Breast epithelium (tissue), 4 donors: ENCODE results near the gene TNP2. TPM values are rescaled to one million over a fixed set of nuclear protein-coding genes. Genes with fewer than 3 reads are reported as not detected.
"Not testable (repeated sequence)": the region's sequence is repeated elsewhere in the genome, so short reads cannot be mapped to it uniquely, and the experiment has no call there.

Experiments
- DNase-seq, 2 donors: peaks; one replicate each; pipeline ENCODE4 v3.0.0-alpha.2; 2019; ENCODE audit warnings: low spot score in 2 of 2
- H3K27ac ChIP-seq, 2 donors: fragments of 200-600 bp; sonication (generic) in 1 of 2; one replicate each; pipeline ENCODE4 v1.5.1; 2016 to 2019; ENCODE audit warnings: mild to moderate bottlenecking in 1 of 2
- H3K27me3 ChIP-seq, 2 donors: fragments of 200-600 bp; sonication (generic) in 1 of 2; one replicate each; pipeline versions ENCODE4 v1.5.1 to v1.6.0; 2017 to 2019; ENCODE audit warnings: control low read depth in 1 of 2, mild to moderate bottlenecking in 1 of 2
- H3K36me3 ChIP-seq: fragments of 200-600 bp; one replicate; pipeline ENCODE4 v1.5.1; 2019
- H3K4me1 ChIP-seq, 2 donors: fragments of 200-600 bp; sonication (generic); one replicate each; pipeline ENCODE4 v1.5.1; 2016 to 2019; ENCODE audit warnings: control low read depth in 1 of 2
- H3K4me3 ChIP-seq, 3 donors: fragments of 200-600 bp; sonication (generic); 1 replicate in 2 of 3; 2 replicates in 1 of 3; pipeline ENCODE4 v1.5.1; 2016 to 2019; ENCODE audit warnings: mild to moderate bottlenecking in 3 of 3, moderate library complexity in 2 of 3
- H3K9me3 ChIP-seq, 2 donors: fragments of 200-600 bp; sonication (generic) in 1 of 2; one replicate each; pipeline ENCODE4 v1.5.1; 2016 to 2019; ENCODE audit warnings: control low read depth in 1 of 2
- CTCF ChIP-seq, 3 donors: fragments of 450-650 bp; IDR thresholded peaks; one replicate each; pipeline ENCODE4 v1.5.1; 2016 to 2017; ENCODE audit warnings: antibody characterized with exemption in 3 of 3, mild to moderate bottlenecking in 3 of 3, moderate library complexity in 3 of 3
- POLR2A ChIP-seq: fragments of 450-650 bp; IDR thresholded peaks from one replicate; pipeline ENCODE4 v1.6.1; 2016; ENCODE audit warnings: antibody characterized with exemption, mild to moderate bottlenecking, moderate library complexity
- POLR2AphosphoS5 ChIP-seq, 3 donors: sonication (generic); formaldehyde crosslinking; IDR thresholded peaks; one replicate each; pipeline ENCODE4 v1.6.1; 2017; ENCODE audit warnings: antibody characterized with exemption in 3 of 3
- intact Hi-C: fragments of 100-400 bp; cut with DNase I; formaldehyde crosslinking; loops from one replicate; pipeline ENCODE4 v1.15.1; 2023; ENCODE audit warnings: low total_unique reads
- total RNA-seq, 3 donors: library from RNA; depleted of rRNA; stranded (reverse); fragments of >200 nt; gene quantifications; one replicate each; pipeline ENCODE4 v1.1.0, GENCODE V29; 2016

The TNP2 gene
- total RNA-seq, 3 donors from 2014 or later, result not detected

- intact Hi-C loops, result no loop called here
- Histone ChIP-seq H3K27me3 (no peaks in the 10 kb centered on the region), H3K36me3 (no peaks in the 10 kb centered on the region), H3K27ac (no peak overlapping the region), H3K9me3 (no peaks in the 10 kb centered on the region), H3K4me1 (peaks cover 0 to 11% of the 10 kb centered on the region in 2 donors), H3K4me3 (no peak overlapping the region)
- no peak for DNase-seq
- TF ChIP-seq CTCF (IDR thresholded peaks at IDR 0.05), result no peak
- no peak for TF ChIP-seq POLR2A
- TF ChIP-seq POLR2AphosphoS5 (IDR thresholded peaks at IDR 0.05), result no peak
Observed at GRCh38 chr16:11295672-11296071, 26.5 kb upstream of the TNP2 start.

DNA sequence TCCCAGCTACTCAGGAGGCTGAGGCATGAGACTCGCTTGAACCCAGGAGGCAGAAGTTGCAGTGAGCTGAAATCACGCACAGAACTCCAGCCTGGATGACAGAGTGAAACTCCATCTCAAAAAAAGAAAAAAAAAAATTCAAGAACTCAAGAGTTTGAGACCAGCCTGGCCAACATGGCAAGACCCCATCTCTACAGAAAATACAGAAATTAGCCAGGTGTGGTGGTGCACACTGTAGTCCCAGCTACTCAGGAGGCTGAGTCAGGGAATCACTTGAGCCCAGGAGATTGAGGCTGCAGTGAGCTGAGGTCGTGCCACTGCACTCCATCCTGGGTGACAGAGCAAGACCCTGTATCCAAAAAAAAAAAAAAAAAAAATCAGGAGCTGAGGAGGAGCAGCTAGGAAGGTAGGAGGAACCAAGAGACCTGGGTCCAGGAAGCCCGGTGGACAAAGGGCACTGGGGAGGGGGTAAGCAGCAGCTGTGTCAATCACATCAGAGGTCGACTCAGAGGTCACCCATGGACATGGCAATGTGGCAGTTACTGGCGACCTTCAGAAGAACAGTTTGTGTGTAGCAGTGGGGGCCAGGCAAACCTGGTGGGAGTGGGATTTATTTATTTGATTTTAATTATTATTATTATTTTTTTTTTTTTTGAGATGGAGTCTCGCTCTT lies 23.1 kb upstream of the TNP2 start:
- Histone ChIP-seq H3K4me3 (no peak overlapping the region), H3K36me3 (no peaks in the 10 kb centered on the region), H3K27me3 (no peaks in the 10 kb centered on the region), H3K27ac (no peak overlapping the region), H3K9me3 (no peaks in the 10 kb centered on the region), H3K4me1 (peaks cover 0 to 6% of the 10 kb centered on the region in 2 donors)
- no peak for TF ChIP-seq CTCF (IDR thresholded peaks at IDR 0.05)
- TF ChIP-seq POLR2A, result no peak
- TF ChIP-seq POLR2AphosphoS5 (IDR thresholded peaks at IDR 0.05), result no peak
- intact Hi-C loops, result no loop called here
- DNase-seq, result no peak

DNA sequence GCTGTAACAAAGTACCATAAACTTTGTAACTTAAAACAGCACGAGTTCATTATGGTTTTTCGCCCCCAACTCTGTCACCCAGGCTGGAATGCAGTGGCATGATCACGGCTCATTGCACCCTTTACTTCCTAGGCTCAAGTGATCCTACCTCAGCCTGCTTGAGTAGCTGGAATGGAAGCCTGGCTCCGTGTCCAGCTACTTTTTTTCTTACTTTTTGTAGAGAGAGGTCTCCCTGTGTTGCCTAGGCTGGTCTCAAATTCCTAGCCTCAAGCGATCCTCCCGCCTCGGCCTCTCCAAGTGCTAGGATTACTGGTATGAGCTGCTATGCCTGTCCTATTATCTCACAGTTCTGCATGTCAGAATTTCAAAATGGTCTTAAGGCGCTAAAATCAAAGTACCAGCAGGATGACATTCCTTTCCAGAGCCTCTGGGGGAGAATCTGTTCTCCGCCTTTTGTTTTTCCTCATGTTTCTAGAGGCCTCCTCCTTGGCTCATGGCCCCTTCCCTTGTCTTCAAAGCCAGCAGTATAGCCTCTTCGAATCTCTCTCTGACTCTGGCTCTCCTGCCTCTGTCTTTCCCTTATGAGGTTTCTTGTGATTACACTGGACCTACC lies 22.1 kb upstream of the TNP2 start:
- TF ChIP-seq POLR2AphosphoS5 (IDR thresholded peaks at IDR 0.05) (no peak), CTCF (IDR thresholded peaks at IDR 0.05) (no peak), POLR2A (no peak)
- DNase-seq, result no peak
- H3K4me3 ChIP-seq, result no peak overlapping the region
- no peaks in the 10 kb centered on the region for H3K36me3 ChIP-seq
- H3K9me3 ChIP-seq, result no peaks in the 10 kb centered on the region
- intact Hi-C loops, result no loop called here
- H3K4me1 ChIP-seq, result no peaks in the 10 kb centered on the region
- H3K27ac ChIP-seq, result no peak overlapping the region
- H3K27me3 ChIP-seq, result no peaks in the 10 kb centered on the region

DNA sequence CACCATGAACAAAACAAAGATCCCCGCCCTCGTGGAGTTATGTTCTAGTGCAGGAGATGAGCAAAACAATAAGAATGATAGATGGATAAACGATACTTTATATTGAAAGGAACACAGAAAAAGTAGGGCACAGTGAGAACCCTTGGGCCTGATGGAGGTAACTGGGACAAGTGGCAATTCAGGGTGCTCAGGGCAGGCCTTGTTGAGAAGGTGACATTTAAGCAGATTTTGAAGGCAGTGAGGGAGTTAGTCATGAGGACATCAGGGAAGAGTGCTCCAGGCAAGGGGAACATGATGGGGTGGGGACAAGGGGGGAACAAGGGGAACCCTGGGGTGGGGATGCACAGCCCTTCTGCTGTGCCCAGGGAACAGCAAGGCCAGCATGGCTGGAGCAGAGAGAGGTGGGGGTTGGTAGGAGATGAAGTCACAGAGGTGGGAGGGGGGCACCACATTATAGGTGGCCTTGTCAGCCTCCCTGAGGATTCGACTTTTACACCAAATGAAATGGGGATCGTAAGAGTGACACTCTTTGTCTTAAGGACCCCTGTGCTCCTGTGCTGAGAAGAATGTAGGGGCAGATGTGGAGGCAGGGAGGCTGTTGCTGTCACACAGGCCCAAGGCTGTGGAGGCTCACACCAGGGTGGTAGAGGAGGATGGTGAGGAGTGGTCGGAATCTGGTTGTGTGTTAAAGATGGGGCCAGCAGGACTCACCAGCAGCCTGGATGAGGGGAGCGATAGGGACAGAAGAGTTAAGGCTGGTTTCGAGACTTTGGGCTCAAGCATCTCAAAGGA lies 21.2 kb upstream of the TNP2 start:
- Histone ChIP-seq H3K9me3 (no peaks in the 10 kb centered on the region), H3K27me3 (no peaks in the 10 kb centered on the region), H3K36me3 (no peaks in the 10 kb centered on the region), H3K27ac (no peak overlapping the region), H3K4me3 (no peak overlapping the region), H3K4me1 (no peaks in the 10 kb centered on the region)
- TF ChIP-seq POLR2A (no peak), POLR2AphosphoS5 (IDR thresholded peaks at IDR 0.05) (no peak), CTCF (IDR thresholded peaks at IDR 0.05) (no peak)
- intact Hi-C loops, result no loop called here
- no peak for DNase-seq

DNA sequence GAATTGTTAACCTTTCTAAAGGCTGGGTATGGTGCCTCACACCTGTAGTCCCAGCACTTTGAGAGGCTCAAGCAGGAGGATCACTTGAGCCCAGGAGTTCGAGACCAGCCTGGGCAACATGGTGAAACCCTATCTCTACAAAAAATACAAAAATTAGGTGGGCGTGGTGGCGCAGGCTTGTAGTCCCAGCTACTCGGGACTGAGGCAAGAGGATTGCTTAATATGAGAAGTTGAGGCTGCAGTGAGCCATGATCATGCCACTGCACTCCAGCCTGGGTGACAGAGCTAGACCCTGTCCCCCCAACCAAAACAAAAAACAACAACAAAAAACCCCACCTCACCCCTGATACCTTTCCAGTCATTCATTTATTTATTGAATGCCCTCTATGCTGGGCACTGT lies 20.6 kb upstream of the TNP2 start:
- intact Hi-C loops, H3K9me3 ChIP-seq, DNase-seq, H3K27me3 ChIP-seq, H3K4me1 ChIP-seq, H3K4me3 ChIP-seq, H3K27ac ChIP-seq, H3K36me3 ChIP-seq: not testable (repeated sequence)
